H1 (cell line): ENCODE results near the gene FUT2. TPM values are rescaled to one million over a fixed set of nuclear protein-coding genes. Genes with fewer than 3 reads are reported as not detected.

Experiments used
- CTCF ChIA-PET: fragments of 300-600 bp; sonication (Branson Sonifier 250); formaldehyde crosslinking; loops from one replicate; lab custom pipeline; 2021; ENCODE audit not compliant: partially characterized antibody; lab: Charles Lee
- POLR2A ChIA-PET: fragments of 300-600 bp; sonication (Branson Sonifier 250); formaldehyde crosslinking; loops from one replicate; lab custom pipeline; 2021; ENCODE audit warnings: inconsistent platforms; ENCODE audit not compliant: partially characterized antibody; lab: Charles Lee
- DNase-seq, 2 experiments: peaks; one replicate each; pipeline versions ENCODE4 v3.0.0 to v3.0.0-alpha.2; 2010 to 2022; ENCODE audit warnings: low spot score in 2 of 2, low read depth in 1 of 2, mixed read lengths in 1 of 2
- FAIRE-seq: peaks from 2 replicates; lab custom pipeline; 2011; peaks lifted over from hg19 to GRCh38; lab: Jason Lieb, UNC
- H2AFZ ChIP-seq: 2 replicates; pipeline ENCODE4 v1.8.1; 2012; ENCODE audit warnings: low read length, inconsistent platforms
- H2AK5ac ChIP-seq: 2 replicates; pipeline ENCODE4 v1.6.1; 2013; ENCODE audit warnings: low read depth, low read length
- H2BK120ac ChIP-seq: replicated peaks from 2 replicates; pipeline ENCODE3; 2013; ENCODE audit warnings: low read depth, low read length, inconsistent platforms
- H2BK12ac ChIP-seq: 2 replicates; pipeline ENCODE4 v1.6.1; 2013; ENCODE audit warnings: low read depth, low read length
- H2BK15ac ChIP-seq: 2 replicates; pipeline ENCODE4 v1.6.1; 2013; ENCODE audit warnings: low read length
- H2BK20ac ChIP-seq: 2 replicates; pipeline ENCODE4 v1.6.1; 2013; ENCODE audit warnings: low read length
- H2BK5ac ChIP-seq: 2 replicates; pipeline ENCODE4 v1.6.1; 2013; ENCODE audit warnings: low read depth, low read length
- H3K14ac ChIP-seq: 2 replicates; pipeline ENCODE4 v1.6.1; 2013; ENCODE audit warnings: inconsistent platforms; ENCODE audit not compliant: insufficient read length
- H3K18ac ChIP-seq: 2 replicates; pipeline ENCODE4 v1.6.1; 2013; ENCODE audit warnings: low read length; ENCODE audit errors: extremely low read depth
- H3K23ac ChIP-seq: 2 replicates; pipeline ENCODE4 v1.6.1; 2013; ENCODE audit warnings: inconsistent platforms; ENCODE audit not compliant: insufficient read length
- H3K23me2 ChIP-seq: 2 replicates; pipeline ENCODE4 v1.6.1; 2013; ENCODE audit warnings: low read depth, low read length
- H3K27ac ChIP-seq: 2 replicates; pipeline ENCODE4 v1.6.1; 2011; ENCODE audit warnings: low read depth, low read length, inconsistent platforms
- H3K27me3 ChIP-seq, 4 experiments: replicated peaks in 1 of 4; 1 replicate in 1 of 4; 2 replicates in 3 of 4; pipeline versions ENCODE4 v1.6.1 to v1.8.1; 2011 to 2013; ENCODE audit warnings: low read length in 3 of 4, mild to moderate bottlenecking in 3 of 4, inconsistent platforms in 2 of 4, mixed read lengths in 2 of 4, moderate library complexity in 1 of 4; ENCODE audit not compliant: control insufficient read depth in 3 of 4, insufficient read depth in 3 of 4; ENCODE audit errors: extremely low read depth in 1 of 4
- H3K36me3 ChIP-seq, 4 experiments: 2 replicates each; pipeline versions ENCODE4 v1.6.1 to v1.8.1; 2011 to 2013; ENCODE audit warnings: mild to moderate bottlenecking in 4 of 4, low read length in 3 of 4, moderate library complexity in 2 of 4, control low read depth in 1 of 4, inconsistent platforms in 1 of 4; ENCODE audit not compliant: insufficient read depth in 4 of 4, control insufficient read depth in 2 of 4
- H3K4ac ChIP-seq: replicated peaks from 2 replicates; pipeline ENCODE3; 2013; ENCODE audit warnings: low read length, low read depth, mixed read lengths, inconsistent platforms; ENCODE audit not compliant: insufficient read length
- H3K4me1 ChIP-seq, 4 experiments: replicated peaks in 1 of 4; 1 replicate in 1 of 4; 2 replicates in 3 of 4; pipeline versions ENCODE4 v1.6.1 to v1.8.1; 2011 to 2013; ENCODE audit warnings: low read length in 3 of 4, inconsistent platforms in 2 of 4, mixed read lengths in 1 of 4; ENCODE audit not compliant: insufficient read depth in 4 of 4, control insufficient read depth in 3 of 4
- H3K4me2 ChIP-seq, 2 experiments: 2 replicates each; pipeline versions ENCODE4 v1.6.1 to v1.8.1; 2011 to 2013; ENCODE audit warnings: low read depth in 2 of 2, low read length in 2 of 2, control low read depth in 1 of 2, inconsistent platforms in 1 of 2, mild to moderate bottlenecking in 1 of 2; ENCODE audit not compliant: insufficient read depth in 1 of 2
- H3K4me3 ChIP-seq, 4 experiments: fragments of 200-600, 300-600 bp in 1 of 4; sonication (generic), shearing (Covaris generic), sonication (Bioruptor Twin) in 1 of 4; 2 replicates each; pipeline versions ENCODE4 v1.5.1 to v1.8.1; 2011 to 2016; ENCODE audit warnings: low read length in 4 of 4, low read depth in 3 of 4, control low read depth in 2 of 4, inconsistent platforms in 2 of 4, mild to moderate bottlenecking in 2 of 4, mixed read lengths in 1 of 4, moderate library complexity in 1 of 4; ENCODE audit not compliant: insufficient read depth in 2 of 4; ENCODE audit errors: extremely low read depth in 1 of 4
- H3K56ac ChIP-seq: replicated peaks from 2 replicates; pipeline ENCODE3; 2013; ENCODE audit warnings: low read depth, mild to moderate bottlenecking, mixed read lengths, low read length, inconsistent platforms; ENCODE audit not compliant: insufficient read length
- H3K79me1 ChIP-seq: 2 replicates; pipeline ENCODE4 v1.6.1; 2013; ENCODE audit warnings: low read depth, low read length, control low read depth
- H3K79me2 ChIP-seq, 2 experiments: 2 replicates each; pipeline versions ENCODE4 v1.6.1 to v1.8.1; 2012 to 2013; ENCODE audit warnings: low read length in 2 of 2, mild to moderate bottlenecking in 2 of 2, inconsistent platforms in 1 of 2; ENCODE audit not compliant: insufficient read depth in 2 of 2, control insufficient read depth in 1 of 2
- H3K9ac ChIP-seq, 4 experiments: replicated peaks in 1 of 4; 1 replicate in 1 of 4; 2 replicates in 3 of 4; pipeline versions ENCODE4 v1.6.1 to v1.8.1; 2011 to 2013; ENCODE audit warnings: low read depth in 3 of 4, low read length in 3 of 4, control low read depth in 2 of 4, mild to moderate bottlenecking in 2 of 4, moderate library complexity in 2 of 4, inconsistent platforms in 1 of 4; ENCODE audit errors: extremely low read depth in 1 of 4
- H3K9me3 ChIP-seq, 2 experiments: 2 replicates each; pipeline versions ENCODE4 v1.6.1 to v1.8.1; 2012 to 2013; ENCODE audit warnings: mild to moderate bottlenecking in 2 of 2, moderate library complexity in 2 of 2, control low read depth in 1 of 2, inconsistent platforms in 1 of 2, low read depth in 1 of 2, low read length in 1 of 2, mixed read lengths in 1 of 2; ENCODE audit not compliant: insufficient read depth in 2 of 2
- H4K20me1 ChIP-seq, 2 experiments: replicated peaks in 1 of 2; 2 replicates each; pipeline versions ENCODE3 to v1.8.1; 2011 to 2013; ENCODE audit warnings: inconsistent platforms in 2 of 2, low read length in 2 of 2, mild to moderate bottlenecking in 1 of 2; ENCODE audit not compliant: insufficient read depth in 2 of 2, control insufficient read depth in 1 of 2
- H4K5ac ChIP-seq: 2 replicates; pipeline ENCODE4 v1.6.1; 2013; ENCODE audit warnings: low read length, low read depth, mixed read lengths, inconsistent platforms; ENCODE audit not compliant: insufficient read length
- H4K8ac ChIP-seq: 2 replicates; pipeline ENCODE4 v1.8.0; 2013; ENCODE audit warnings: mild to moderate bottlenecking, moderate library complexity, low read length, inconsistent platforms; ENCODE audit not compliant: insufficient read depth; ENCODE audit errors: extremely low read depth
- H4K91ac ChIP-seq: replicated peaks from 2 replicates; pipeline ENCODE3; 2013; ENCODE audit warnings: low read length, mixed read lengths, inconsistent platforms; ENCODE audit not compliant: insufficient read length
- EZH2 ChIP-seq: fragments of 200-600 bp; sonication (generic); IDR thresholded peaks from 2 replicates; pipeline ENCODE4 v1.7.1; 2012; ENCODE audit warnings: low read depth, mild to moderate bottlenecking, moderate library complexity, low read length, inconsistent platforms; ENCODE audit not compliant: severe bottlenecking
- WGBS, 2 experiments: shearing (Covaris generic) in 1 of 2; methylation state at CpG; one replicate each; pipeline versions ENCODE4 v1.1.6 to v1.1.7; 2013 to 2015; ENCODE audit warnings: low lambda C conversion rate in 2 of 2, mixed read lengths in 2 of 2, inconsistent platforms in 1 of 2, low coverage in 1 of 2, missing lambda C conversion rate in 1 of 2; ENCODE audit not compliant: insufficient replicate concordance in 2 of 2, insufficient coverage in 1 of 2, insufficient read length in 1 of 2; ENCODE audit errors: extremely low coverage in 1 of 2, missing lambda C conversion rate in 1 of 2; 5-methylcytosine and 5-hydroxymethylcytosine counted together
- polyA plus RNA-seq, 7 experiments: library from polyadenylated mRNA; depleted of rRNA in 3 of 7; stranded (reverse) in 5 of 7; unstranded in 2 of 7; fragments of >200 nt in 5 of 7; fragments of 200-250 nt in 2 of 7; gene quantifications; 1 replicate in 5 of 7; 2 replicates in 1 of 7; 4 replicates in 1 of 7; pipeline versions ENCODE4 v1.2.1 to v1.2.3, GENCODE V29; 2011 to 2013; ENCODE audit warnings: missing spikeins in 2 of 7, mixed read lengths in 2 of 7
- total RNA-seq: library from RNA; stranded (reverse); fragmentation: NEBNext Ultra II Directional; extraction: Animal tissue kit (Norgen Biotek cat#: 25700); gene quantifications from 2 replicates; pipeline ENCODE4 v1.2.1, GENCODE V29; 2021

The FUT2 gene
- total and polyA plus RNA-seq, 2 of the 8 experiments (the other 6 are each of a cell fraction or from before 2014, with no cell fraction given) = 5.0 to 5.6 TPM

DNA sequence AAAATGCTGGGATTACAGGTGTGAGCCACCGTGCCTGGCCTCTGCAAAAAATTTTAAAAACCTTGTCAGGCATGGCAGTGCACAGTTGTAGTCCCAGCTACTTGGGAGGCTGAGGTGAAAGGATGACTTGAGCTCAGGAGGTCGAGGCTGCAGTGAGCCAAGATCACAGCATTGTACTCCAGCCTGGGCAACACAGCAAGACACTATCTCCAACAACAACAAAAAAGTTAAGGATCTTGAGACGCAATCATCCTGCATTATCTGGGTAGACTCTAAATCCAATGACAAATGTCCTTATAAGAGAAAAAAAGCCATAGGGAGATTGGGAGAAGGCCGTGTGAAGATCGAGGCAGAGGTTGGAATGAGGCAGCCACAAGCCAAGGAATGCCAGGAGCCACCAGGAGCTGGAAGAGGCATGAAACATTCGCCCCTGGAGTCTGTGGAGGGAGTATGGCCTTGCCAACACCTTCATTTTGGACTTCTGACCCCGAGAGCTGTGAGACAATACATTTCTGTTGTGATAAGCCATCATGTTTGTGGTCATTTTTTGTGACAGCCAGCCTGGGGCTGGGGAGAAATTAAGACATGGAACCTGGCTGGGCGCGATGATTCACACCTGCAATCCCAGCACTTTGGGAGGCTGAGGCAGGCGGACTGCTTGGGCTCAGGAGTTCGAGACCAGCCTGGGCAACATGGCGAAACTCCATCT lies 44.6 kb upstream of the FUT2 start:
- Histone ChIP-seq H3K23me2 (peaks cover 1% of the 10 kb centered on the region; the same call in 1 of the 2 replicates), H3K56ac (no peak overlapping the region), H2BK5ac (no peak overlapping the region), H3K27ac (no peak overlapping the region), H3K14ac (no peak overlapping the region), H3K4ac (no peak overlapping the region), H2BK15ac (0 out of 2 replicates have a peak overlapping the region, but pooled peaks have one; percentile 53), H3K18ac (no peak overlapping the region), H3K4me3 (no peak overlapping the region), H3K4me1 (peaks cover 0 to 2% (median 0%) of the 10 kb centered on the region in 4 experiments; a peak in 2 of 7 replicates), H3K36me3 (no peaks in the 10 kb centered on the region), H4K91ac (no peak overlapping the region), H4K20me1 (no peaks in the 10 kb centered on the region), H4K8ac (no peak overlapping the region), H3K27me3 (no peaks in the 10 kb centered on the region), H3K9ac (no peak overlapping the region), H3K4me2 (no peak overlapping the region), H3K79me1 (no peaks in the 10 kb centered on the region), H2BK12ac (no peak overlapping the region), H3K23ac (no peak overlapping the region), H2AK5ac (no peak overlapping the region), H3K9me3 (0 out of 4 replicates have a peak, but pooled peaks cover 0 to 3% of the 10 kb centered on the region in 2 experiments), H2AFZ (no peak overlapping the region), H2BK20ac (no peak overlapping the region), H4K5ac (no peak overlapping the region), H2BK120ac (no peak overlapping the region), H3K79me2 (no peaks in the 10 kb centered on the region)
- ChIA-PET CTCF (interaction anchor here (0.7 to 1.6 kb wide), 6 partner anchors 22 to 185 kb away, joined by 3 to 5 read pairs (median 4); partner anchors contain the start of genes FUT2, HSD17B14 and NTN5), POLR2A (interaction anchor here (0.6 to 1.1 kb wide), 7 partner anchors 10 to 837 kb away, joined by 3 to 5 read pairs (median 3); no protein-coding TSS in a partner anchor)
- DNase-seq (no peak), FAIRE-seq (no peak)
- WGBS, 2 experiments = 86% methylated on average over 12 of the region's 12 CpGs; no CpG with 5 or more reads in 1 of the 2 experiments
- TF ChIP-seq EZH2 = no peak
